Parathyroid adenoma (tissue), 2 donors: ENCODE results near the gene TOGARAM1.

Experiments
- H2AFZ ChIP-seq: fragments of 300-600 bp; sonication (generic); one replicate; pipeline ENCODE4 v1.7.0; 2017; ENCODE audit warnings: antibody characterized with exemption, mild to moderate bottlenecking
- H3K27ac ChIP-seq: fragments of 300-600 bp; sonication (generic); one replicate; pipeline ENCODE4 v1.7.0; 2017
- H3K27me3 ChIP-seq: fragments of 300-600 bp; sonication (generic); one replicate; pipeline ENCODE4 v1.7.0; 2017; ENCODE audit warnings: low read length; ENCODE audit not compliant: control insufficient read depth, insufficient read depth
- H3K36me3 ChIP-seq: fragments of 300-600 bp; sonication (generic); one replicate; pipeline ENCODE4 v1.7.0; 2017; ENCODE audit warnings: low read length; ENCODE audit not compliant: control insufficient read depth, insufficient read depth
- H3K4me1 ChIP-seq: fragments of 300-600 bp; sonication (generic); one replicate; pipeline ENCODE4 v1.7.0; 2017; ENCODE audit warnings: control low read depth
- H3K4me2 ChIP-seq: fragments of 300-600 bp; sonication (generic); one replicate; pipeline ENCODE4 v1.7.0; 2017; ENCODE audit warnings: low read length
- H3K4me3 ChIP-seq: fragments of 300-600 bp; sonication (generic); one replicate; pipeline ENCODE4 v1.7.0; 2017; ENCODE audit warnings: low read depth, low read length
- H3K79me2 ChIP-seq: fragments of 300-600 bp; sonication (generic); one replicate; pipeline ENCODE4 v1.7.0; 2017; ENCODE audit warnings: control low read depth
- H3K9ac ChIP-seq: fragments of 300-600 bp; sonication (generic); one replicate; pipeline ENCODE4 v1.7.0; 2017; ENCODE audit warnings: mild to moderate bottlenecking
- H3K9me3 ChIP-seq: fragments of 300-600 bp; sonication (generic); one replicate; pipeline ENCODE4 v1.7.0; 2017; ENCODE audit warnings: low read length; ENCODE audit not compliant: control insufficient read depth
- TF ChIP-seq, protein P1 (sequence below): fragments of 300-600 bp; sonication (generic); IDR thresholded peaks from one replicate; pipeline ENCODE4 v1.7.0; 2017; ENCODE audit warnings: antibody characterized with exemption, mild to moderate bottlenecking
- donor health status: primary hyperparathyroidism.

Gene TOGARAM1

GRCh38 chr14:44944107-44944506, 17.9 kb upstream of the TOGARAM1 start:
- Histone ChIP-seq H3K4me2 (no peak overlapping the region), H3K4me3 (no peak overlapping the region), H3K36me3 (no peaks in the 10 kb centered on the region), H3K9ac (no peak overlapping the region), H3K9me3 (no peaks in the 10 kb centered on the region), H2AFZ (no peak overlapping the region), H3K27ac (no peak overlapping the region), H3K79me2 (peaks cover 23% of the 10 kb centered on the region), H3K27me3 (no peaks in the 10 kb centered on the region), H3K4me1 (no peaks in the 10 kb centered on the region)
- TF ChIP-seq, protein P1, sequence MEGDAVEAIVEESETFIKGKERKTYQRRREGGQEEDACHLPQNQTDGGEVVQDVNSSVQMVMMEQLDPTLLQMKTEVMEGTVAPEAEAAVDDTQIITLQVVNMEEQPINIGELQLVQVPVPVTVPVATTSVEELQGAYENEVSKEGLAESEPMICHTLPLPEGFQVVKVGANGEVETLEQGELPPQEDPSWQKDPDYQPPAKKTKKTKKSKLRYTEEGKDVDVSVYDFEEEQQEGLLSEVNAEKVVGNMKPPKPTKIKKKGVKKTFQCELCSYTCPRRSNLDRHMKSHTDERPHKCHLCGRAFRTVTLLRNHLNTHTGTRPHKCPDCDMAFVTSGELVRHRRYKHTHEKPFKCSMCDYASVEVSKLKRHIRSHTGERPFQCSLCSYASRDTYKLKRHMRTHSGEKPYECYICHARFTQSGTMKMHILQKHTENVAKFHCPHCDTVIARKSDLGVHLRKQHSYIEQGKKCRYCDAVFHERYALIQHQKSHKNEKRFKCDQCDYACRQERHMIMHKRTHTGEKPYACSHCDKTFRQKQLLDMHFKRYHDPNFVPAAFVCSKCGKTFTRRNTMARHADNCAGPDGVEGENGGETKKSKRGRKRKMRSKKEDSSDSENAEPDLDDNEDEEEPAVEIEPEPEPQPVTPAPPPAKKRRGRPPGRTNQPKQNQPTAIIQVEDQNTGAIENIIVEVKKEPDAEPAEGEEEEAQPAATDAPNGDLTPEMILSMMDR = no peak

- Histone ChIP-seq H3K4me1 (no peaks in the 10 kb centered on the region), H3K27ac (no peak overlapping the region), H3K4me2 (no peak overlapping the region), H3K9me3 (no peaks in the 10 kb centered on the region), H2AFZ (no peak overlapping the region), H3K4me3 (no peak overlapping the region), H3K36me3 (no peaks in the 10 kb centered on the region), H3K79me2 (peaks cover 22% of the 10 kb centered on the region), H3K27me3 (no peaks in the 10 kb centered on the region), H3K9ac (no peak overlapping the region)
- TF ChIP-seq, protein P1 = no peak
Observed at GRCh38 chr14:44945264-44945663, 16.7 kb upstream of the TOGARAM1 start.

- Histone ChIP-seq H3K79me2 (peaks cover 50% of the 10 kb centered on the region), H3K4me3 (no peak overlapping the region), H3K4me2 (no peak overlapping the region), H2AFZ (no peak overlapping the region), H3K36me3 (no peaks in the 10 kb centered on the region), H3K9ac (no peak overlapping the region), H3K4me1 (no peaks in the 10 kb centered on the region), H3K27ac (no peak overlapping the region), H3K27me3 (no peaks in the 10 kb centered on the region), H3K9me3 (no peaks in the 10 kb centered on the region)
- TF ChIP-seq, protein P1 = no peak
Observed at GRCh38 chr14:44951051-44951450, 10.9 kb upstream of the TOGARAM1 start.

- Histone ChIP-seq H3K79me2 (peaks cover 51% of the 10 kb centered on the region), H3K9ac (no peak overlapping the region), H3K4me1 (no peaks in the 10 kb centered on the region), H3K4me2 (no peak overlapping the region), H3K27ac (no peak overlapping the region), H3K4me3 (no peak overlapping the region), H3K9me3 (no peaks in the 10 kb centered on the region), H2AFZ (no peak overlapping the region), H3K36me3 (no peaks in the 10 kb centered on the region), H3K27me3 (no peaks in the 10 kb centered on the region)
- TF ChIP-seq, protein P1 = no peak
Observed at GRCh38 chr14:44952391-44953110, 9.4 kb upstream of the TOGARAM1 start.

DNA sequence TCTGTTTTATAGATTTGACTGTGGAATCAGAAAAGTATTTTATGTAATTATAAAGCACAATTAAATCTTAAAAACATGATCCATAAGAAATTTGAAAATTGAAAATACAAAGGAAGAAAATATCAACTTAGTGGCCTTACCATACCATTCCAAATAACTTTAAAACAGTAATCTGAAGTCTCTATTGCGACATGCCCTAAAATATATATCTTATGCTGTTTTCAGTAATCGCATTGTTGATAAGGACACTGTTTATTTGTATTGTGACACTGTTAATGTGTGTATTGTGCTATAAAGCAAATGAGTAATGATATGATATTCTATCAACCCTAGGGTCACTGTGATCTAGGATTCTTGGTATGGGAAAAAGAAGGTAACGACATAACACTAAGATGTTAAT, 7.2 kb upstream of the TOGARAM1 start:
- no peaks in the 10 kb centered on the region for H3K27me3 ChIP-seq
- H3K27ac ChIP-seq = no peak overlapping the region
- TF ChIP-seq, protein P1 = no peak
- H3K9me3 ChIP-seq = no peaks in the 10 kb centered on the region
- no peak overlapping the region for H3K9ac ChIP-seq
- H3K4me3 ChIP-seq = no peak overlapping the region
- H3K4me1 ChIP-seq = no peaks in the 10 kb centered on the region
- no peak overlapping the region for H2AFZ ChIP-seq
- no peak overlapping the region for H3K4me2 ChIP-seq
- H3K36me3 ChIP-seq = no peaks in the 10 kb centered on the region
- H3K79me2 ChIP-seq = peaks cover 51% of the 10 kb centered on the region
